H1 (cell line): ENCODE measurements around the gene RARA.

ENCODE experiments used
- CBX8 ChIP-seq: fragments of 300-800, 300-1000 bp; sonication (generic); IDR thresholded peaks from 2 replicates; pipeline ENCODE4 v1.7.1; 2016; ENCODE audit warnings: low read depth, low read length, borderline replicate concordance
- CHD2 ChIP-seq: IDR thresholded peaks from 2 replicates; pipeline ENCODE4 v1.6.1; 2012; ENCODE audit warnings: low read length, improper control_type of control experiment
- SP1 ChIP-seq: IDR thresholded peaks from 2 replicates; pipeline ENCODE4 v1.6.1; 2011; ENCODE audit warnings: low read depth, low read length
- TF ChIP-seq, protein P1 (sequence below), 3 experiments: IDR thresholded peaks; 1 replicate in 2 of 3; 2 replicates in 1 of 3; pipeline versions ENCODE4 v1.5.1 to v1.6.1; 2011; ENCODE audit warnings: low read length in 3 of 3, mild to moderate bottlenecking in 3 of 3, inconsistent platforms in 2 of 3, low read depth in 1 of 3, moderate library complexity in 1 of 3; ENCODE audit not compliant: insufficient read depth in 1 of 3; ENCODE audit errors: control extremely low read depth in 1 of 3

DNA sequence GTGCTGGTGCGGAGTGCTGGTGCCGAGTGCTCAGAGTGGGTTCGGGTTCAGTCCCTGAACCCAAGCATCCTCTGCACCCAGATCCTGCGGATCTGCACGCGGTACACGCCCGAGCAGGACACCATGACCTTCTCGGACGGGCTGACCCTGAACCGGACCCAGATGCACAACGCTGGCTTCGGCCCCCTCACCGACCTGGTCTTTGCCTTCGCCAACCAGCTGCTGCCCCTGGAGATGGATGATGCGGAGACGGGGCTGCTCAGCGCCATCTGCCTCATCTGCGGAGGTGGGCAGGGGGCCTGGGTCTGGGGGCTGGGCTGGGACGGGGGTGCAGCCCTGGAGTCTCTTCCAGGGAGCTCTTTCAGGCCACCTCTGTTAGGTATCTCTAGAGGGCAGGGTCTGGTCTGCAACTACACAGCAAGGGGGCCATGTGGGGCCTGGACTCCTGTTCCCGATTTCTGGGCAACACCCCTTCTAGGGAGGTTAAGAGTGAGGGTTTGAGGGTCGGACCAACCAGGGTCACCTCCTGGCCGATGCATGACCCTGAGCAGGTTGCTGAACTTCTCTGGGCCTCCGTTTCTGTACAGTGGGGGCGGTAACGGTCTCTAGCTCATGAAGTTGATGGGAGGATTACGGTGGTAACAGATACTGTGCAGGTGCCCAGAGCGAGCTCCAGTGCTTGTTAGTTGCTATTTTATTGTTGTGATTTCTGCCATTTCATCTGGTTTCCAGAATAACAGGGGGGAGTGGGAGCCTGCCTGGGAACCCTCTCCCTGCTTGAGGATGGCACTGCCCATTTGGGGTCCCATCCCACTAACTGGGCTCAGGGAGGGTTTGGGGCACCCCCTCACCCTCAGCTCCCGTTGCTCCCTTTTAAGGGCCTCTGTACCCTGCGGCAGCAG is 45.5 kb downstream of the RARA start:
- TF ChIP-seq SP1 (no peak), CBX8 (no peak), CHD2 (no peak)
- TF ChIP-seq, protein P1, sequence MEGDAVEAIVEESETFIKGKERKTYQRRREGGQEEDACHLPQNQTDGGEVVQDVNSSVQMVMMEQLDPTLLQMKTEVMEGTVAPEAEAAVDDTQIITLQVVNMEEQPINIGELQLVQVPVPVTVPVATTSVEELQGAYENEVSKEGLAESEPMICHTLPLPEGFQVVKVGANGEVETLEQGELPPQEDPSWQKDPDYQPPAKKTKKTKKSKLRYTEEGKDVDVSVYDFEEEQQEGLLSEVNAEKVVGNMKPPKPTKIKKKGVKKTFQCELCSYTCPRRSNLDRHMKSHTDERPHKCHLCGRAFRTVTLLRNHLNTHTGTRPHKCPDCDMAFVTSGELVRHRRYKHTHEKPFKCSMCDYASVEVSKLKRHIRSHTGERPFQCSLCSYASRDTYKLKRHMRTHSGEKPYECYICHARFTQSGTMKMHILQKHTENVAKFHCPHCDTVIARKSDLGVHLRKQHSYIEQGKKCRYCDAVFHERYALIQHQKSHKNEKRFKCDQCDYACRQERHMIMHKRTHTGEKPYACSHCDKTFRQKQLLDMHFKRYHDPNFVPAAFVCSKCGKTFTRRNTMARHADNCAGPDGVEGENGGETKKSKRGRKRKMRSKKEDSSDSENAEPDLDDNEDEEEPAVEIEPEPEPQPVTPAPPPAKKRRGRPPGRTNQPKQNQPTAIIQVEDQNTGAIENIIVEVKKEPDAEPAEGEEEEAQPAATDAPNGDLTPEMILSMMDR (IDR thresholded peaks at IDR 0.05; ENCODE audit: control extremely low read depth in 1 of 3, insufficient read depth in 1 of 3, low read depth in 1 of 3, low read length in 3 of 3), result no peak
